KMS-11 (cell line): ENCODE data around the gene EIPR1.
A peak's percentile ranks its signal among the peaks of the same experiment; 100 is the strongest.

ENCODE experiments used
- H2AFZ ChIP-seq: fragments of 200-600 bp; sonication (generic); 2 replicates; pipeline ENCODE4 v1.6.1; 2016; ENCODE audit warnings: antibody characterized with exemption, mixed run types, low read depth
- H3K27ac ChIP-seq: fragments of 200-600 bp; sonication (generic); 2 replicates; pipeline ENCODE4 v1.6.1; 2016; ENCODE audit warnings: mild to moderate bottlenecking, mixed run types
- H3K27me3 ChIP-seq: fragments of 200-600 bp; sonication (generic); 2 replicates; pipeline ENCODE4 v1.6.1; 2017; ENCODE audit warnings: mild to moderate bottlenecking, low read depth, mixed run types, moderate library complexity; ENCODE audit not compliant: insufficient read depth
- H3K36me3 ChIP-seq: fragments of 200-600 bp; sonication (generic); 2 replicates; pipeline ENCODE4 v1.6.1; 2017; ENCODE audit warnings: mild to moderate bottlenecking, mixed run types; ENCODE audit not compliant: insufficient read depth
- H3K4me1 ChIP-seq: fragments of 200-600 bp; sonication (generic); 2 replicates; pipeline ENCODE4 v1.6.1; 2016; ENCODE audit warnings: mild to moderate bottlenecking, low read depth, mixed run types; ENCODE audit not compliant: poor library complexity, severe bottlenecking
- H3K4me2 ChIP-seq: fragments of 200-600 bp; sonication (generic); 2 replicates; pipeline ENCODE4 v1.7.0; 2016; ENCODE audit warnings: mild to moderate bottlenecking, mixed run types
- H3K4me3 ChIP-seq: fragments of 200-600 bp; sonication (generic); IDR thresholded peaks from 2 replicates; pipeline ENCODE4 v1.6.1; 2017; ENCODE audit warnings: low read depth, low read length, mixed read lengths; ENCODE audit not compliant: insufficient read depth
- H3K79me2 ChIP-seq: fragments of 200-600 bp; sonication (generic); 2 replicates; pipeline ENCODE4 v1.6.1; 2016; ENCODE audit warnings: low read depth, mixed run types; ENCODE audit not compliant: insufficient read depth
- H3K9ac ChIP-seq: fragments of 200-600 bp; sonication (generic); 2 replicates; pipeline ENCODE4 v1.6.1; 2016; ENCODE audit warnings: mild to moderate bottlenecking, mixed run types
- H4K20me1 ChIP-seq: fragments of 200-600 bp; sonication (generic); 2 replicates; pipeline ENCODE4 v1.6.1; 2016; ENCODE audit warnings: mild to moderate bottlenecking, mixed run types; ENCODE audit not compliant: insufficient read depth
- CTCF ChIP-seq: fragments of 200-600 bp; sonication (generic); conservative IDR thresholded peaks from 2 replicates; pipeline ENCODE4 v1.6.1; 2017; ENCODE audit warnings: low read depth, mild to moderate bottlenecking, antibody characterized with exemption, low read length, moderate library complexity, mixed read lengths

Gene EIPR1

DNA sequence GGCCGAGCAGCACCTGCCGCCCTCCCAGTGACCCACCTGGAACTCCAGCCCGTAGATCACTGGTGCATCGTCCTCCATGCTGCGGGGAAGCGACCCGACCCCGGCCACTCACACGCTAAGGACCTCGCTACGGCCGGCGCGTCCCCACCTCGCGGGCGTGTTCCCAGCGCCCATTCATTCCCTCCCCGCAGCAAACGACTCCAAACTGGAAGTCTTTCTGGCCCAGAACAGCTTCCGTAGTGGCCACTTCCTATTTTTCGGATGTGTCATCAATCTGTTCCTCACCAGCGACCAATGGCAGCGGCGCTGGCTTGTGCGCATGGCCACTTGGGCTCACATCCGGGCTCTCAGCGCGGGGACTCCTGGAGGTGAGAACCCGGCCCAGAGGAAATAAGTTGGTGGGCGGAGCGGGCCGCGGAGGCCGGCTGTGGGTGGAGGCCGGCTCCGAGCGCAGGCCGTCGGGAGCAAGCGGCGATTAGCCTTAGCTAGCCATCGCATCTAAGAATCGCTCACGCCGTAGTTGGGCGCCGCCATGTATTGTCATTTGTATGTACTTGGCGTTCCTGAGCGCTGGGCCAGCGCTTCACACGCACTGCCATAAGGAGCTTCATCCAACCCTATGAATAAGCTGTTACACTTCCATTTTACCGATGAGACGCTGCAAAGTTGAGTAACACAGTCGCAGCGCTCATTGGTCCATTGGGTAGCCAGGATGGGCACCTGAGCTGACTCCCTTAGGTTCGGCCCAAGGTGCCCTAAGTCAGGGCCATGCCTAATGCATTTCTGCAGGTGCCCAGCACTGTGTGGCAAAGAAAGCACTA, at the start of gene EIPR1:
EIPR1 (minus strand) TSS at position 207 of the 821 bp plus-strand sequence; CDS start at position 78, 129 bp downstream.
- Histone ChIP-seq H3K4me2 (peak within 1 kb of the TSS; percentile 62), H3K4me1 (peaks cover 11% of the 10 kb centered on the region), H3K9ac (peak within 1 kb of the TSS; percentile 48; the same call in 1 of the 2 replicates), H2AFZ (peak within 1 kb of the TSS; percentile 53), H3K27ac (peak within 1 kb of the TSS; percentile 50), H3K4me3 (no peak within 1 kb of the TSS), H4K20me1 (no peaks in the 10 kb centered on the region), H3K27me3 (no peaks in the 10 kb centered on the region), H3K36me3 (no peaks in the 10 kb centered on the region), H3K79me2 (peaks cover 21% of the 10 kb centered on the region; the same call in 1 of the 2 replicates)
- TF ChIP-seq CTCF = no peak

DNA sequence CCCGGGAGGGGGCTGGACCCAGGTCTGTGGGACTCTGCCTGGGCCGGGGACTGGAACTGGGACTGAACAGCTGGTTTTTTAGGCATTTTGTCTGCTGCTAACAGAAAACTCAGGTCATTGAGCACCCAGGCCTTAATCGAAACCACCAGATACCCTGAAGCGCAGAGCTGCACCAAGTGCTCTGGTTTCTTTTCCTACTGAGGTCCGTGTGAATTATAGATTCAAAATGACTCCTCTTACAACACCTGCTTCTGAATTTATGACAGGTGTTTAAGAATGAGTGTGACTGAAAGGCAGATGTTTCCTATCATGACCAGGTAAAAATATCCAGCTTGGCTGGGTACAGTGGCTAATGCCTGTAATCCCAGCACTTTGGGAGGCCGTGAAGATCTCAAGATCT, 49.7 kb upstream of the EIPR1 start:
- H3K36me3 ChIP-seq = no peaks in the 10 kb centered on the region
- H3K4me3 ChIP-seq = no peak overlapping the region
- H3K9ac ChIP-seq = no peak overlapping the region
- H4K20me1 ChIP-seq = no peaks in the 10 kb centered on the region
- H3K27ac ChIP-seq = no peak overlapping the region
- H3K4me1 ChIP-seq = no peaks in the 10 kb centered on the region
- H3K79me2 ChIP-seq = no peaks in the 10 kb centered on the region
- H3K27me3 ChIP-seq = no peaks in the 10 kb centered on the region
- TF ChIP-seq CTCF = no peak
- H3K4me2 ChIP-seq = no peak overlapping the region
- no peak overlapping the region for H2AFZ ChIP-seq

DNA sequence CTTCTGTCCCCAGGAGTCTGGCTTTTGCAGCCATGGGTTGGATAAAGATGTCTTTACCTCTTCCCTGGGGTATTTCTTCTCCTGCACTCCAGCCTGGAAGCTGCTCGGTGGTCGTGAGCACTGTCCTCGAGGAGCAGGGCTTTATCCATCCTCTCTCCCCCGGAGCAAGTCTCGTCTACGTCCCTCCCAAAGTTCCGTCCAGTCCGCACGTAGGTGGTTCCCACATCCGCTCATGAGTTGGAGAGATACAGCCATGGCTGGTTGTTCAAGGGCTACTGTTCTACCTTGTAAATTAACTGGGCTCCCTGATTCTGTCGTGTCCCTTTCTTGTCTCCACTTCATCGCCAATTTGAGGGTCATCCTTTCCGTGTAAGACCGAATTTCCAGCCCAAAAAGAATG, 49.0 kb upstream of the EIPR1 start:
- no peaks in the 10 kb centered on the region for H4K20me1 ChIP-seq
- H3K79me2 ChIP-seq = no peaks in the 10 kb centered on the region
- H3K36me3 ChIP-seq = no peaks in the 10 kb centered on the region
- no peaks in the 10 kb centered on the region for H3K27me3 ChIP-seq
- H3K4me1 ChIP-seq = no peaks in the 10 kb centered on the region
- no peak overlapping the region for H3K9ac ChIP-seq
- no peak overlapping the region for H2AFZ ChIP-seq
- no peak for TF ChIP-seq CTCF
- no peak overlapping the region for H3K27ac ChIP-seq
- H3K4me2 ChIP-seq = no peak overlapping the region
- H3K4me3 ChIP-seq = no peak overlapping the region

DNA sequence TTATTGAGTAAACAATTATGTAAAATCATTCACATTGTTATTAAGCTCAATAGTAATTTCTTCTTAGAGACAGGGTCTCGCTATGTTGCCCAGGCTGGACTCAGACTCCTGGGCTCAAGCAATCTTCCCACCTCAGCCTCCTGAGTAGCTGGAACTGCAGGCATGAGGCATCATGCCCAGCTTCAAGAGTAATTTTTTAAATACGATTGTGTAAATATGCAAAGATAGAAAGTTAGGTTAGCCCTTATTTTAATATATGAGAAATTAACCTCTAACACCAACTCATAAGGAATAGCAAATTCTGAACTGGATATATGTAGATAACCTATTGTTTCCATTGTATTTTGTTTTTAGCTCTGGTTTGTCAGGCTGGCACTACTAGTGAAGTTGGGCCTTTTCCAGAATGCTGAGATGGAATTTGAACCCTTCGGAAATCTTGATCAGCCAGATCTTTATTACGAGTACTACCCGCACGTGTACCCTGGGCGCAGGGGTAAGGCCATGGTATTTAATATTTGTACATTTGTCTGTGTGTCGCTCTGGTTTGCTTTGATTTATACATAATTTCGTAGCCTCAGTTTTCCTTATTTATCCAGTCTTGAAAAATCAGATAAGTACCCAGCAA, 46.7 kb upstream of the EIPR1 start:
- Histone ChIP-seq H3K4me2 (no peak overlapping the region), H3K36me3 (no peaks in the 10 kb centered on the region)

More for the DNA sequence above, 46.7 kb upstream of the EIPR1 start:
- H3K4me1 ChIP-seq = no peaks in the 10 kb centered on the region
- no peak overlapping the region for H3K27ac ChIP-seq
- no peaks in the 10 kb centered on the region for H4K20me1 ChIP-seq
- H2AFZ ChIP-seq = no peak overlapping the region
- H3K4me3 ChIP-seq = no peak overlapping the region
- H3K79me2 ChIP-seq = no peaks in the 10 kb centered on the region
- no peak overlapping the region for H3K9ac ChIP-seq
- peak; percentile 34 for TF ChIP-seq CTCF
- no peaks in the 10 kb centered on the region for H3K27me3 ChIP-seq
